ENCODE measurements around the gene PLPPR1. TPM values are rescaled to one million over a fixed set of nuclear protein-coding genes. Genes with fewer than 3 reads are reported as not detected.

The PLPPR1 gene
- total RNA-seq, 4 donors from 2014 or later, result 0.26 to 3.8 (median 0.57) TPM; not detected in 1

- no peak overlapping the region for H3K4me3 ChIP-seq
- H3K27me3 ChIP-seq, result peaks cover 7% of the 10 kb centered on the region
- no peaks in the 10 kb centered on the region for H3K4me1 ChIP-seq
- H3K36me3 ChIP-seq, result no peaks in the 10 kb centered on the region
- WGBS, result 75% methylated on average over 4 of the region's 4 CpGs
- no peak for DNase-seq (ENCODE audit: low spot score in 2 of 2)
- H3K27ac ChIP-seq, result no peak overlapping the region
- H3K9me3 ChIP-seq, result no peaks in the 10 kb centered on the region
- no peak for TF ChIP-seq POLR2AphosphoS5 (IDR thresholded peaks at IDR 0.05)
- TF ChIP-seq EP300 (IDR thresholded peaks at IDR 0.05), result no peak
- no peak for TF ChIP-seq POLR2A (IDR thresholded peaks at IDR 0.05)
- TF ChIP-seq CTCF (IDR thresholded peaks at IDR 0.05), result no peak
These were observed 305.0 kb downstream of the PLPPR1 start for GRCh38 chr9:101333490-101333889.

GRCh38 chr9:101333926-101334702 is 305.6 kb downstream of the PLPPR1 start:
- Histone ChIP-seq H3K4me3 (no peak overlapping the region), H3K27ac (no peak overlapping the region), H3K36me3 (no peaks in the 10 kb centered on the region), H3K9me3 (no peaks in the 10 kb centered on the region), H3K27me3 (peaks cover 7% of the 10 kb centered on the region), H3K4me1 (no peaks in the 10 kb centered on the region)
- DNase-seq (ENCODE audit: low spot score in 2 of 2), result no peak
- TF ChIP-seq EP300 (IDR thresholded peaks at IDR 0.05) (no peak), POLR2A (IDR thresholded peaks at IDR 0.05) (no peak), POLR2AphosphoS5 (IDR thresholded peaks at IDR 0.05) (no peak), CTCF (IDR thresholded peaks at IDR 0.05) (no peak)
- WGBS, result 84% methylated on average over 24 of the region's 25 CpGs

- no peak for DNase-seq (ENCODE audit: low spot score in 2 of 2)
- no peak for TF ChIP-seq CTCF (IDR thresholded peaks at IDR 0.05)
- no peak for TF ChIP-seq EP300 (IDR thresholded peaks at IDR 0.05)
- TF ChIP-seq POLR2AphosphoS5 (IDR thresholded peaks at IDR 0.05), result no peak
- no peak for TF ChIP-seq POLR2A (IDR thresholded peaks at IDR 0.05)
- Histone ChIP-seq H3K27ac (no peak overlapping the region), H3K4me3 (no peak overlapping the region), H3K9me3 (no peaks in the 10 kb centered on the region), H3K27me3 (peaks cover 10% of the 10 kb centered on the region), H3K4me1 (no peaks in the 10 kb centered on the region), H3K36me3 (no peaks in the 10 kb centered on the region)
These were observed 307.6 kb downstream of the PLPPR1 start for GRCh38 chr9:101336091-101336490.

- no peaks in the 10 kb centered on the region for H3K9me3 ChIP-seq
These were observed 308.7 kb downstream of the PLPPR1 start for GRCh38 chr9:101337237-101337636.

More at GRCh38 chr9:101337237-101337636, 308.7 kb downstream of the PLPPR1 start:
- no peak overlapping the region for H3K4me3 ChIP-seq
- DNase-seq (ENCODE audit: low spot score in 2 of 2), result no peak
- TF ChIP-seq EP300 (IDR thresholded peaks at IDR 0.05) (no peak), POLR2AphosphoS5 (IDR thresholded peaks at IDR 0.05) (no peak), POLR2A (IDR thresholded peaks at IDR 0.05) (no peak), CTCF (IDR thresholded peaks at IDR 0.05) (no peak)
- WGBS, result 84% methylated on average over 2 of the region's 2 CpGs
- no peak overlapping the region for H3K27ac ChIP-seq
- no peaks in the 10 kb centered on the region for H3K36me3 ChIP-seq
- no peaks in the 10 kb centered on the region for H3K4me1 ChIP-seq
- H3K27me3 ChIP-seq, result peaks cover 10% of the 10 kb centered on the region
